MCF 10A (cell line): ENCODE results near the gene ZNF862. TPM values are rescaled to one million over a fixed set of nuclear protein-coding genes. Genes with fewer than 3 reads are reported as not detected.

Experiments used
- BruUV-seq: library from RNA; stranded (reverse); fragments of 400-500 nt; replicated peaks from 2 replicates; lab custom pipeline; 2021; lab: Mats Ljungman, UMichigan
- CTCF ChIA-PET: fragments of 300-600 bp; sonication (Branson Sonifier 250); formaldehyde crosslinking; extraction: SDS; loops from one replicate; lab custom pipeline; 2021; ENCODE audit warnings: antibody characterized with exemption, inconsistent platforms; lab: Yijun Ruan, JAX
- POLR2A ChIA-PET: fragments of 300-600, 350-650 bp; sonication (Branson Sonifier 250); formaldehyde crosslinking; extraction: SDS; loops from one replicate; lab custom pipeline; 2020; ENCODE audit warnings: antibody characterized with exemption, inconsistent platforms; lab: Yijun Ruan, JAX
- DNase-seq: peaks from one replicate; pipeline ENCODE4 v3.0.0-alpha.2; 2018; ENCODE audit not compliant: unreplicated experiment
- H3K27ac Mint-ChIP-seq: one replicate; pipeline ENCODE4 v1.8.0; 2022; ENCODE audit warnings: mild to moderate bottlenecking, low read depth, mixed read lengths; ENCODE audit not compliant: unreplicated experiment
- H3K27me3 Mint-ChIP-seq: one replicate; pipeline ENCODE4 v1.8.0; 2022; ENCODE audit warnings: mixed read lengths; ENCODE audit not compliant: insufficient read depth, unreplicated experiment
- H3K36me3 Mint-ChIP-seq: one replicate; pipeline ENCODE4 v1.8.0; 2022; ENCODE audit warnings: mild to moderate bottlenecking, moderate library complexity, mixed read lengths; ENCODE audit not compliant: insufficient read depth, unreplicated experiment
- H3K4me1 Mint-ChIP-seq: one replicate; pipeline ENCODE4 v1.8.0; 2022; ENCODE audit warnings: mixed read lengths; ENCODE audit not compliant: insufficient read depth, unreplicated experiment
- H3K4me3 Mint-ChIP-seq: one replicate; pipeline ENCODE4 v1.8.0; 2022; ENCODE audit warnings: mild to moderate bottlenecking, moderate library complexity, mixed read lengths; ENCODE audit not compliant: unreplicated experiment
- H3K9me3 Mint-ChIP-seq: one replicate; pipeline ENCODE4 v1.8.0; 2022; ENCODE audit warnings: mixed read lengths; ENCODE audit not compliant: unreplicated experiment
- intact Hi-C: fragments of 100-400 bp; cut with micrococcal nuclease; formaldehyde crosslinking; loops from 2 replicates; pipeline ENCODE4 v1.14.1; 2022
- total RNA-seq: library from RNA; stranded (reverse); gene quantifications from 2 replicates; pipeline ENCODE4 v1.2.3, GENCODE V29; 2022
- TF ChIP-seq, protein P1 (sequence below): fragments of 200-600 bp; IDR thresholded peaks from one replicate; pipeline ENCODE4 v1.8.0; 2022; ENCODE audit warnings: antibody characterized with exemption, mild to moderate bottlenecking; ENCODE audit not compliant: unreplicated experiment

Gene ZNF862
- total RNA-seq, 1 experiment from 2014 or later = 17.4 TPM

DNA sequence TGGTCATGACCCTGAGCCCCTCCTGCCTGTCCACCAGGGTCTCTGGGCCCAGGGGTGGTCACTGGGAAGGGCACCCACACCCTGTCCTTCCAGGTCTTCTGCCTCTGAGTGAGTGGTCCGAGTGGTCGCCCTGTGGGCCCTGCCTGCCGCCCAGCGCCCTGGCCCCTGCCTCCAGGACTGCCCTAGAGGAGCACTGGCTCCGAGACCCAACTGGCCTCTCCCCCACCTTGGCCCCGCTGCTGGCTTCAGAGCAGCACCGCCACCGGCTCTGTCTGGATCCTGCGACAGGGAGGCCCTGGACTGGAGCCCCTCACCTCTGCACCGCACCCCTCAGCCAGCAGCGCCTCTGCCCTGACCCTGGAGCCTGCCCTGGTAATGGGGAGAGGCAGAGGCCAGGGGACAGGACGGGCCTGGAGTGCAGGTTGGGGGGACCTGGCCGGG is 13.9 kb upstream of the ZNF862 start:
- Mint-ChIP-seq H3K9me3 (no peaks in the 10 kb centered on the region), H3K27ac (no peak overlapping the region), H3K4me3 (no peak overlapping the region), H3K36me3 (no peaks in the 10 kb centered on the region), H3K27me3 (no peaks in the 10 kb centered on the region), H3K4me1 (no peaks in the 10 kb centered on the region)
- DNase-seq = no peak
- BruUV-seq = no TSS peak
- intact Hi-C loops = no loop called here
- TF ChIP-seq, protein P1, sequence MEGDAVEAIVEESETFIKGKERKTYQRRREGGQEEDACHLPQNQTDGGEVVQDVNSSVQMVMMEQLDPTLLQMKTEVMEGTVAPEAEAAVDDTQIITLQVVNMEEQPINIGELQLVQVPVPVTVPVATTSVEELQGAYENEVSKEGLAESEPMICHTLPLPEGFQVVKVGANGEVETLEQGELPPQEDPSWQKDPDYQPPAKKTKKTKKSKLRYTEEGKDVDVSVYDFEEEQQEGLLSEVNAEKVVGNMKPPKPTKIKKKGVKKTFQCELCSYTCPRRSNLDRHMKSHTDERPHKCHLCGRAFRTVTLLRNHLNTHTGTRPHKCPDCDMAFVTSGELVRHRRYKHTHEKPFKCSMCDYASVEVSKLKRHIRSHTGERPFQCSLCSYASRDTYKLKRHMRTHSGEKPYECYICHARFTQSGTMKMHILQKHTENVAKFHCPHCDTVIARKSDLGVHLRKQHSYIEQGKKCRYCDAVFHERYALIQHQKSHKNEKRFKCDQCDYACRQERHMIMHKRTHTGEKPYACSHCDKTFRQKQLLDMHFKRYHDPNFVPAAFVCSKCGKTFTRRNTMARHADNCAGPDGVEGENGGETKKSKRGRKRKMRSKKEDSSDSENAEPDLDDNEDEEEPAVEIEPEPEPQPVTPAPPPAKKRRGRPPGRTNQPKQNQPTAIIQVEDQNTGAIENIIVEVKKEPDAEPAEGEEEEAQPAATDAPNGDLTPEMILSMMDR = no peak
- POLR2A ChIA-PET = no interaction called here
- CTCF ChIA-PET = interaction anchor here (0.6 to 1.2 kb wide), 3 partner anchors 11 to 1051 kb away, joined by 3 read pairs; no protein-coding TSS in a partner anchor

DNA sequence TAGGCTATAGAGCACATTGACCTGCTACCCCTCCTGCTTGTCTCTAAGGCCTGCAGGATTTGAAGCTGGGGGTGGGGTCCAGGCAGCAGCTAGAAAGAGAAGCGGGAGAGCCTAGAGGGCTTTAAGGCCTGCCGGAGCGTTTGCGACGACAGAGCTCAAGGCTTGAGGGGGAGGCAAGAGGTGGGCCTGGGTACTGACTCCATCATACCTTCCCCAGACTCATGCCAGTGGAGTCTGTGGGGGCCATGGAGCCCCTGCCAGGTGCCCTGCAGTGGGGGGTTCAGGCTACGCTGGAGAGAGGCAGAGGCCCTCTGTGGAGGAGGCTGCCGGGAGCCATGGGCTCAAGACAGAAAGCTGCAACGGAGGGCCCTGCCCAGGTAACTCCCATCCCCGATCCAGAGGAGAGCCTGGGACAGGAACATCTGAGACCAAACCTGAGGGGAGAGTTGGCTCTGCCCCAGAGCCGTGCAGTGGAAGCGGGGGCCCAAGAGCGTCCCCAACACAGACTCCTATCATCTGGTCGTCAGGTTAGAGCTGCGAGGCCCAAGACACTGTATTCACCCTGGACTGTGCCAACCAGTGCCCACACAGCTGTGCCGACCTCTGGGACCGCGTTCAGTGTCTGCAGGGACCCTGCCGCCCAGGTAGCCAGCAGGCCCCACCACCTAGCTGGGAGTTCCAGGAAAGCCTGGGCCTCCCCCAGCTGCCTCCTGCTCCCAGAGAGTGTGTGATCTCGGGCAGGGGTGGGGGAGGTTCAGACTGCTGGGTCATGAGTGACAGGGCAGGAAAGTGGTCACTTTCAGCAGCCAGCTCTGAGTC is 13.2 kb upstream of the ZNF862 start:
- intact Hi-C loops = no loop called here
- ChIA-PET POLR2A (no interaction called here), CTCF (interaction anchor here (1.2 kb wide), 2 partner anchors 11 to 14 kb away, joined by 3 read pairs; no protein-coding TSS in a partner anchor)
- H3K4me3 Mint-ChIP-seq = no peak overlapping the region
- no peak overlapping the region for H3K27ac Mint-ChIP-seq
- no peaks in the 10 kb centered on the region for H3K4me1 Mint-ChIP-seq
- H3K9me3 Mint-ChIP-seq = no peaks in the 10 kb centered on the region
- TF ChIP-seq, protein P1 = no peak
- DNase-seq = no peak
- H3K27me3 Mint-ChIP-seq = no peaks in the 10 kb centered on the region
- no peaks in the 10 kb centered on the region for H3K36me3 Mint-ChIP-seq
- BruUV-seq = no TSS peak

DNA sequence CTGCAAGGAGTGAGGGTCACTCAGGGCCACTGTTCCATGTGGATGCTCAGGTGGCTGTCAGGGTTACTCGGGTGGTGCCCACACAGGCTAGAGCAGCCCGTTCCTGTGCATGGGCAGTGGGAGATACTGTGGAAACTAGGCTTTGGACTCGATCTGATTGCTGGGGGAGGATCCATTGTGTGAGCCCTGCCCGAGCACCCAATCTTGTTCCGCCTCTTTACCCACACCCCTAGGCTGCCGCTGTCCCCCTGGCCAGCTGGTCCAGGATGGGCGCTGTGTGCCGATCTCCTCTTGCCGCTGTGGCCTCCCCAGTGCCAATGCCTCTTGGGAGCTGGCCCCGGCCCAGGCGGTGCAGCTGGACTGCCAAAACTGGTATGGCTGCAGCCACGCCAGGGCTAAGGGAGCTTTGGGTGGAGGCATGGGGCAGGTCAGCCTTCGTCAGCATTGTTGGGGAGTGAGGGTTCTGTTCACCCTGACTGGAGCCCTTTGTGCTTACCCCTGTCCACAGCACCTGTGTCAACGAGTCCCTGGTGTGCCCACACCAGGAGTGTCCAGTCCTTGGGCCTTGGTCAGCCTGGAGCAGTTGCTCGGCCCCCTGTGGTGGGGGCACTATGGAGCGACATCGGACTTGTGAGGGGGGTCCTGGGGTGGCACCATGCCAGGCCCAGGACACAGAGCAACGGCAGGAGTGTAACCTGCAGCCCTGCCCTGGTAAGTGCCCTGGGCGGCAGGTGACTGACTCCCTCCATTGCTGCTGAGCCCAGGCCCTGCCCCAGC is 12.4 kb upstream of the ZNF862 start:
- Mint-ChIP-seq H3K9me3 (no peaks in the 10 kb centered on the region), H3K36me3 (no peaks in the 10 kb centered on the region), H3K4me3 (no peak overlapping the region), H3K27me3 (no peaks in the 10 kb centered on the region), H3K4me1 (no peaks in the 10 kb centered on the region), H3K27ac (no peak overlapping the region)
- no peak for DNase-seq
- TF ChIP-seq, protein P1 = no peak
- intact Hi-C loops = no loop called here
- ChIA-PET POLR2A (interaction anchor here (0.7 kb wide), 1 partner anchor 10 kb away, joined by 3 read pairs; no protein-coding TSS in a partner anchor), CTCF (interaction anchor here (1.2 kb wide), 2 partner anchors 10 to 15 kb away, joined by 3 read pairs; no protein-coding TSS in a partner anchor)
- no TSS peak for BruUV-seq
